A172 (cell line): ENCODE results near the gene A3GALT2. TPM values are rescaled to one million over a fixed set of nuclear protein-coding genes. Genes with fewer than 3 reads are reported as not detected.

Experiments used
- DNase-seq: peaks from one replicate; pipeline ENCODE4 v3.0.0-alpha.2; 2015; ENCODE audit warnings: low spot score
- total RNA-seq: library from RNA; depleted of rRNA; stranded (reverse); fragments of >200 nt; shearing (Covaris generic); gene quantifications from 2 replicates; pipeline ENCODE4 v1.2.3, GENCODE V29; 2014

A3GALT2 gene
- total RNA-seq, 1 experiment from 2014 or later: not detected

- no peak for DNase-seq
These were observed 11.5 kb upstream of the A3GALT2 start for GRCh38 chr1:33332357-33332789.

GRCh38 chr1:33331444-33332356, 10.8 kb upstream of the A3GALT2 start:
- no peak for DNase-seq

DNA sequence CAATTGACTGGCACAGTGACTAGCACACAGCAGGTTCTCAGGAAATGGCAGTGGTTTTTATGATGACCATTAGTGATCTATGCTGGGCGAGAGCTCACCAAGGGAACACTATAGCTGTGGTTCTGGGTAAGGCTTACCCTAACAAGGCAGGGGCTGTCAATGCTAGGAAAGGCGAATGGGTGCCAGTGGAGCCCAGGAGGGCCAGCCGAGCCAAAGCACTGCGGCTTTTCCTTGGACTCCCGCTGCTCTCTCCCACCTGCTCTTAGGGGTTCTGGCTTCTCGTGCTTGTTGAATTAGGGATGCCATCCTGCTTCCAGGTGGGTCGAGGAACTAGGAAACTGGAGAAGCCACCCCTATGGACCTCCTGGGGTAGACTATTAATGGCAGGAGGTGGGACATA, 10.0 kb upstream of the A3GALT2 start:
- no peak for DNase-seq

DNA sequence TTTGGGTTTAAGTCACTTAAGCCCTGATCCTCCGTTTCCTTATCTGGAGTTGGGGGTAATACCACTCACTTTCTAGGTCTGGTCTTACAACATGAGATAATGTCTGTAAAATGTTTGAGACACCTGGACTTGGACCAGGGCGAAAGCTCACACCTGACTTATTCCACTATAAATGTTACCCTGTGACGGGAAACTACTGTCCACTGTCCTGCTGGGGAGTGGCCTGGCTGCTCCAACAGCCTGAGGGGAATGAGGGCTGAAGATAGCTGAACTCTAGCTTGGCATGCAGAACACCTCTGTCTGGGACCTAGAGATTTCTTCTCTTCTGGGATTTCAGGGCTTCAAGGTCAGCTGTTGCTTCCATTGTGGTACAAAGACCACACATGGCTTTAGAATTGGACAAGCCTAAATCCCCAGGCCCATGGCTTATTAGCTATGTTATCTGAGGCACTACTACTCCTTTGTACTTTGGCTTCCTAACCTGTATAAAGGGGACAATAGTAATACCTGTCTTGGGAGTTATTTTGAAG, 9.5 kb upstream of the A3GALT2 start:
- no peak for DNase-seq

- no peak for DNase-seq
These were observed 8.9 kb upstream of the A3GALT2 start for GRCh38 chr1:33329600-33330305.

GRCh38 chr1:33328817-33329216, 7.9 kb upstream of the A3GALT2 start:
- DNase-seq: no peak

DNA sequence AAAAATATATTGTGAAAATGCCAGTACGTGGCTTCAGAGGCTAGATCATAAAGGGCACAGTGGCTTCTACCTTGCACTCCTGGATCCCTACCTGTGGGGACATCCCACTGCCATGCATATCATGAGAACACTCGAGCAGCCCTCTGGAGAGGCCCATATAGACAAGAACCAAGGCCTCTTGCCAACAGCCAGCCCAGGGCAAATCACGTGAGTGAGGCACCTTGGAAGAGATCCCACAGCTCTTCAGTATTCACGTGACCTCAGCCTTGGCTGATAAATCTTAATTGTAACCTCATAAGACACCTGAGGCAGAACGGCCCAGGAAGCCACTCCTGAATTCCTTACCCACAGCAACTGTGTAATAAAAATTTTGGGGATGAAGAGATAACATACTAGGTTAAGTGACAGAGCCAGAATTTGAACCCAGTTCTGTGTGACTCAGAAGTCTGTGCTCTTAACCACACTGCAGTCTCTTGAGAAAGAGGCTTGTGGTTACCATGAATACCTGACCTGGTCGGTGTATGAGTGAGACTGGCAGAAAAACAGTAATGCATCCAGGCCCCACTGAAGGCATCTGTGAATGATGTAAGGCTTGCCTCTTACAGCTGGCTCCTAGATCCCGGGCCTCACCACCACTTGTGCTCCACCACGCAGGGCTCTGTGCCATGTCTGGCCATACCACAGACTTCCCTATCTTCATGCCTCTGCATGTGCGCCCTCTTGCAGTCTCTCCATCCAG, 6.9 kb upstream of the A3GALT2 start:
- peak; percentile 87 for DNase-seq

DNA sequence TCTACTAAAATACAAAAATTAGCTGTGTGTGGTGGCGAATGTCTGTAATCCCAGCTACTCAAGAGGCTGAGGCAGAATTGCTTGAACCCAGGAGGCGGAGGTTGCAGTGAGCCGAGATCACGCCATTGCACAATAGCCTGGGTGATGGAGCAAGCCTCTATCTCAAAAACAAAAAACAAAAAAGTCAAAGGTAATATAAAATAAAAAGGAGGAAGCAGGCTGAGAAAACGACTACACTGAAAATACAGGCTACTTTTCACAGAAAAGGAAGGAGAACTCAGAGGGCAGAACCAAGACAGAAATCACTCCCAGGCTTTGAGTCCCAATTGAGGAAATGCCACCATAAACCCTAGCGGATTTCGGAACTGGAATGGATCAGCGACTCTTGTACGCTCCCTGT, 5.9 kb upstream of the A3GALT2 start:
- no peak for DNase-seq

GRCh38 chr1:33324677-33325575, 4.0 kb upstream of the A3GALT2 start:
- DNase-seq: no peak

- DNase-seq: no peak
These were observed 3.0 kb upstream of the A3GALT2 start for GRCh38 chr1:33323663-33324477.

- DNase-seq: no peak
These were observed 2.1 kb upstream of the A3GALT2 start for GRCh38 chr1:33322870-33323585.

GRCh38 chr1:33322109-33322508, 1.2 kb upstream of the A3GALT2 start:
- DNase-seq: no peak

DNA sequence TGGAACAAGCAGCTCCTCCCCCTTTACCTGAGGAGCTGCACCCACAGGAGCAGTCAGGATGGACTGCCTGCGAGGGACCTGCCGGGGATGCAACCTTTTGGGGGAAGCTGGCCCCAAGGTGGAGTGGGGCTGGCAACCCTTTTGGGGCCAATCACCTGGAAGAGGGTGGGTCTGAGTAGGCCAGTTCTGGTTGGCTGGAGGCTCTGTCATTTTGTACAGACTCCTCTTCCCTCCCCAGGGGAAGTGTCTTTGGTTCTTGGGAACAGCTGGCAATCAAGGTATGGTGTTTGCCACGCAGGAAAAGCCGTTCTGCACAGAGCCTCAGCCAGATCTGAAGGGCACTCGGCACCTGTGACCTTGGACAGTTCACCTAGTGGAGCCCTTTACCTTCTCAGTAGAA, 280 bp upstream of the A3GALT2 start:
- no peak for DNase-seq

- no peak for DNase-seq
These were observed 814 bp downstream of the A3GALT2 start for GRCh38 chr1:33319949-33320618.

DNA sequence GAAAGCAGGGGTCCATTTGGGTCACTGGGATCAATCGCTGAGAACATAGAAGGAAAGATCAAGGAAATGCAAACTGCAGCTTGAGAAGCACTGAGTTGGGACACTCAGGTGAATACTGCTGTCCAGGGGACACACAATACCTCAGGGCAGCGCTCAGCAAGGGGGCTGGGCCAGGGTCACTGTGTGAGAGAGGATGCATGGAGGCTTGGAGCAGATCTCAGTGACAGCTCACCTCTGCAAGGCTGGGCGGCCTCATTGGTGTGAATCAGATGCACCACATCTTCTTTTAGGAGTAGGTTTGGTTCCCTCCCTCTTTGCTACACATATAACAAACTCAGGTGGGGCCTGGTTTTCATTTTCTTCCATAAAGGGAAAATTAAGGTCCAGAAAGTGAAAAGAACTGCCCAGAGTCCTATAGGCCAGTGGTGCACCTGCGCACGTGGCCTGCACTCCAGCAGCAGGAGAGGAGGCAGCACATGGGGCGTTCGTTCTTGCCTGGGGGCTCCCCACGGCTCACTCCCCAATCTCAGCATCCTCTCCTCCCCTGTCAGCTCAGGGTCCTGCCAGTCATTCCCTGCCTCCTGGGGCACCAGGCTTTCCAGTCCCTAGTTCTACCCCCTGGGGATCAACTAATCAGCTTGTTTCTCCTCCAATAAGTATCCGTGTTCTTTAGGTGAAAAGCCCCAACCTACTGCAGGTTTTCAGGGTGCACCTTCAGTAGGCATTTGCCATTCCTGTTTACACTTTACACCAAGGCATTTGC, 1.5 kb downstream of the A3GALT2 start:
- no peak for DNase-seq

GRCh38 chr1:33317946-33318345, 3.0 kb downstream of the A3GALT2 start:
- DNase-seq: no peak

GRCh38 chr1:33317354-33317753, 3.5 kb downstream of the A3GALT2 start:
- no peak for DNase-seq

GRCh38 chr1:33316601-33317000, 4.3 kb downstream of the A3GALT2 start:
- no peak for DNase-seq
